GM12864 (cell line): ENCODE data around the gene C19orf12.

Experiments
- DNase-seq: peaks from one replicate; pipeline ENCODE4 v3.0.0-alpha.2; 2011; ENCODE audit warnings: low read depth
- H3K4me3 ChIP-seq: 2 replicates; pipeline ENCODE4 v1.5.1; 2011; ENCODE audit warnings: mild to moderate bottlenecking, low read depth, low read length, control low read depth
- CTCF ChIP-seq: IDR thresholded peaks from 2 replicates; pipeline ENCODE4 v1.5.1; 2011; ENCODE audit warnings: low read depth, mild to moderate bottlenecking, moderate library complexity, low read length, control low read depth, inconsistent platforms; ENCODE audit errors: missing control alignments

Gene C19orf12

GRCh38 chr19:29714953-29715700, at the start of gene C19orf12:
TSS of gene C19orf12 (minus strand) at chr19:29715261. CDS start at chr19:29708413, 6,848 bp downstream.
- DNase-seq: no peak
- H3K4me3 ChIP-seq: peak within 1 kb of the TSS; percentile 95
- no peak for TF ChIP-seq CTCF

GRCh38 chr19:29764361-29764760, 49.3 kb upstream of the C19orf12 start:
- DNase-seq: no peak
- no peak overlapping the region for H3K4me3 ChIP-seq
- no peak for TF ChIP-seq CTCF

GRCh38 chr19:29763196-29763595, 48.1 kb upstream of the C19orf12 start:
- no peak for TF ChIP-seq CTCF
- no peak for DNase-seq

GRCh38 chr19:29761575-29762232, 46.6 kb upstream of the C19orf12 start:
- TF ChIP-seq CTCF: no peak
- DNase-seq: no peak
- H3K4me3 ChIP-seq: no peak overlapping the region

More at GRCh38 chr19:29763196-29763595, 48.1 kb upstream of the C19orf12 start:
- H3K4me3 ChIP-seq: no peak overlapping the region

- DNase-seq: no peak
- H3K4me3 ChIP-seq: peak overlapping the region; percentile 43; the same call in 1 of the 2 replicates
- TF ChIP-seq CTCF: no peak
These were observed 45.9 kb upstream of the C19orf12 start for GRCh38 chr19:29760752-29761502.

- H3K4me3 ChIP-seq: no peak overlapping the region
- TF ChIP-seq CTCF: no peak
- DNase-seq: no peak
These were observed 44.3 kb upstream of the C19orf12 start for GRCh38 chr19:29759359-29759758.
